AG08396 (cell line): ENCODE data around the gene UBAP1.
"Not testable (repeated sequence)": the region's sequence is repeated elsewhere in the genome, so short reads cannot be mapped to it uniquely, and the experiment has no call there.

Experiments
- DNase-seq: peaks from one replicate; pipeline ENCODE4 v3.0.0; 2012; ENCODE audit warnings: low spot score, mixed read lengths

The UBAP1 gene

DNA sequence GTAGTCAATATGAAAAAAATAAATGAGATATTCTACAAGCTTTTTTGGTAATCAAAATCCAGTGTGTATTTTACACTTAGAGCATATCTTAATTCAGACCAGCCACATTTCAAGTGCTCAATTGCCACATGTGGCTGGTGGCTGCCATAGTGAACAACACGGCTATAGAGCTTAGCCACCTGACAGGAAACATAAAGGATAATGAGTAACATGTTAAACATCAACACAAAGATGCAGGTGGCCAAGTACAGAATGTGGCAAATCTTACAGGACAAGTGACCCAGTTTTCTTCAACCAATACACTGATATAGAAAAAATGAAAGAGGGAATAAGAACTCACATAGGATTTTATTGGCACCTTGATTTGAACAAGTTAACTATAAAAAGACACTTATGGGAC, 88.8 kb downstream of the UBAP1 start:
- DNase-seq: no peak

DNA sequence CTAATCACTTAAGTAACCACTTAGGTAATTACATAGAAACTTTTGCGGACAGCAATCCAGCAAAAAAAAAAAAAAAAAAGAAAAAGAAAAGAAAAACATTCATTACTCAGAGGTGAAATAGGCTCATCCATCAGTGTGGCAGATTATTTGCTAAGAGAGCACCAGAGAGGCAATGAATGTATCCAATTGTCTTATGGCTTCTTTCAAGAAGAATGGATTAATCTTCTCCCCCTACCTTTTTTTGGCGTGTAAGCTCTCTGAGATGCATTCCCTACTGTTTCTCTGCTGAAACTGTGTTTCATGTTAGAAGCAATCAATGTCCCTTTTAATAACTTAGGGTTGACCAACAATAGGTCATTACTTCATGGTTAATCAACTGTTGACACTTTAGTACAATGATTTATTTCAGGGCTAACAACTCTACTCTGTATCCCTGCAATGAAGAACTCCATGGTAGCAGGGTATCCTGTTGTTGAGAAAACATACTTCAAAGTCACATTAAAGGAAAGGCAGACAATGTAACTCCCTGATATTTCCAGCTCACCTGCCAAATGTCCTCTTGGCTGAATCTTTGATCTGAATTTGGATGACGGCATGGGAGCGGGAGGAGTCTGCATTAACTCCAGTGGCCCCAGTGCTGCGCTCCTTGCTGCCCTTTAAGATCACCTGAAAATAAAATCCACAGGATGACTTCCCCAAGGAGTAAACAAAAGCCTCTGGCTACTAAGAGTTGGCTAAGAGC, 92.6 kb downstream of the UBAP1 start:
- no peak for DNase-seq

- DNase-seq: no peak
Observed at GRCh38 chr9:34272101-34272541, 93.3 kb downstream of the UBAP1 start.

DNA sequence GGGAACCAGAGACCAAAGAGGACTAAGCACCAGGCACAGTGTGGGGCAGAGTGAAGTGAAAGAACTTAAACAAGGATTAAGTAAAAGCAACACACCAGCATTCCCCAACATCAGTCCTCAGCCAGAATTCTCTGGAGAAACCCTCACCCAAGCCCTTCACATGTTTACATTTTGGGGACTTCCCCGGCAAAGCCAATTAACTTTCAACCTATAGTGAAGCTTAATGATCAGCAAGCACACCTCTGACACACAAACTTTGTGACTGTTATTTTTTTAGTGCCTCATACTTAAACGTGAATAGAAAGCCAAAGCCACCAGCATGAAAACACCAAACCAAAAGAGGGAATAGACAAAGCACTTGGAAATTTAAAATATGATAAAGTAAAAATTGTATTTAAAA, 94.7 kb downstream of the UBAP1 start:
- DNase-seq: not testable (repeated sequence)

DNA sequence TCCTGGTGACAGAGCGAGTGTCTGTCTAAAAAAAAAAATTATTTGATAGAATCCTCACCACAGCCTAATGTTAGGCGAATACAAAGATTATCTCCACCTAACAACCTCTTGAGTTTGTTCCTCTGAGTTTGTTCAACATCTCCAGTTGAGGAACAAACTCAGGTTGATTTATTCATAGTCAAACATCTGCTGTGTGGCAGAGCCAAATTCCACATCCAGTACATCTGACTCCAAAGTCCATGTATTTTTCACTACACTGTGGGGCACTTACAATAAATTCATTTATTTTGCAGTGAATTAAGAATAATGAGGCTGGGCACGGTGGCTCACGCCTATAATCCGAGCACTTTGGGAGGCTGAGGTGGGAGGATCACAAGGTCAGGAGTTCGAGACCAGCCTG, 97.0 kb downstream of the UBAP1 start:
- no peak for DNase-seq

- DNase-seq: no peak
Observed at GRCh38 chr9:34276772-34277171, 97.9 kb downstream of the UBAP1 start.

- DNase-seq: no peak
Observed at GRCh38 chr9:34279411-34279810, 100.6 kb downstream of the UBAP1 start.

DNA sequence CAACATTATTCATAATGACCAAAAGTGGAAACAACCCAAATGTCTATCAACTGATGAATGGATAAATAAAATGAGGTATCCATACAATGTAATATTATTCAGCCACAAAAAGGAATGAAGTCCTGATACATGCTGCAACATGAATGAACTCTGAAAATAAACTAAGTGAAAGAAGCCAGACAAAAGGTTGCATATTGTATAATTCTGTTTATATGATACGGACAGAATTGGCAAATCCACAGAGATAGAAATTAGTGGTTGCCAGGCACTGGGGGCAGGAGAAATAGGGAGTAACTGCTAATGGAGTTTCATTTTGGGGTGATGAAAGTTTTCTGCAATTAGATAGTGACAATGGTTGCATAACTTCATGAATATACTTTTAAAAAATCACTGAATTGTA, 103.3 kb downstream of the UBAP1 start:
- no peak for DNase-seq

- no peak for DNase-seq
Observed at GRCh38 chr9:34289159-34289558, 110.3 kb downstream of the UBAP1 start.

DNA sequence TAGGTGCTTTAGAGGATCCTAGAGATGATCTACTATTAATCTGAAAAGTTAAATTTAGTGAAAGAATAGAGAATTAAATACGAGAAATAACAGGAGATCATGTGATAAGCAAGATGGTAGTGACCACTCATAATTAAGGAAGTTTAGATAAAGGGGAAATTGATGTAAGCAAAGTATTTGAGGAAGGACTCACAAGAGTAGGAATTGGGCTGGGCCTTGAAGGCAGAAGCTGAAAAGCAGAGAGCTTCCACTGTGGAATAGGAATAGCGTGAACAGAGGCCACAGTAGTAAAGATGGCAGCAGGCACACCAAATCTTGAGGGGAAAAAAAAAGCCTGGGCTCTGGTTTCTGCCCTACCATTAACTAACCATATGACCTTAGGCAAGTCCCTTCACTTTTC, 112.2 kb downstream of the UBAP1 start:
- no peak for DNase-seq

DNA sequence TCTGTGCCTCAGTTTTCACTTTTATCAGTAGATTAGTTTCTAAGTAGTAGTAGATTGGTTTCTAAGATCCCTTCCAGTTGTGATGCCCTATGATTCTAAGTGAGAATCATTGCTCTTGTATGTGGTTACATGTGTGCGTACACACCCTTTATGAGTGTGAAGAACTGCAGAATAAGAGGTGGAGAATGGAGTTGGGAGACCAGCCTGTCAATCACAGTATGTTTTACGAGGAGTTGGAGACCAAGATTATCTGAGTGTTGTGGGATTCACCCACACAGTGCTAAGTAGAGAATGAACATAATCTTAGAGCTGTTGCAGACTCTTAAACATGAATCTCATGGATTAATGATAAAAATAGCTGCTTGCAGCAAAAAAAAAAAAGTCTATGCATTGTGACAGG, 112.6 kb downstream of the UBAP1 start:
- DNase-seq: no peak

- no peak for DNase-seq
Observed at GRCh38 chr9:34292552-34292951, 113.7 kb downstream of the UBAP1 start.

DNA sequence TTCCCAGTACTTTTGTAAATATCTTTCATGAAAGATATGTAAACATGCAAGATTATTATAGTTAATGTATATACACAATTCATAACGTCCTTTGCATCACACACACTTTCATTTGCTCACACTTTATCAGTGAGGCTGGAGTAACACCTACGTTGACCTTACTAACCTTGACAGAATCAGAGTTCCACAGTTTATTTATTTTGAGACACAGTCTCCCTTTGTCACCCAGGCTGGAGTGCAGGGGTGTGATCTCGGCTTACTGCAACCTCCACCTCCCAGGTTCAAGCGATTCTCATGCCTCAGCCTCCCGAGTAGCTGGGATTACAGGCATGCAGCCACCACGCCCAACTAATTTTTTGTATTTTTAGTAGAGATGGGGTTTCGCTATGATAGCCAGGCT, 122.2 kb downstream of the UBAP1 start:
- DNase-seq: not testable (repeated sequence)
